ENCODE data around the gene IGF2R. TPM values are rescaled to one million over a fixed set of nuclear protein-coding genes. Genes with fewer than 3 reads are reported as not detected.

The IGF2R gene
- total and polyA plus RNA-seq, 7 donors = 40.1 to 167 (median 113) TPM

DNA sequence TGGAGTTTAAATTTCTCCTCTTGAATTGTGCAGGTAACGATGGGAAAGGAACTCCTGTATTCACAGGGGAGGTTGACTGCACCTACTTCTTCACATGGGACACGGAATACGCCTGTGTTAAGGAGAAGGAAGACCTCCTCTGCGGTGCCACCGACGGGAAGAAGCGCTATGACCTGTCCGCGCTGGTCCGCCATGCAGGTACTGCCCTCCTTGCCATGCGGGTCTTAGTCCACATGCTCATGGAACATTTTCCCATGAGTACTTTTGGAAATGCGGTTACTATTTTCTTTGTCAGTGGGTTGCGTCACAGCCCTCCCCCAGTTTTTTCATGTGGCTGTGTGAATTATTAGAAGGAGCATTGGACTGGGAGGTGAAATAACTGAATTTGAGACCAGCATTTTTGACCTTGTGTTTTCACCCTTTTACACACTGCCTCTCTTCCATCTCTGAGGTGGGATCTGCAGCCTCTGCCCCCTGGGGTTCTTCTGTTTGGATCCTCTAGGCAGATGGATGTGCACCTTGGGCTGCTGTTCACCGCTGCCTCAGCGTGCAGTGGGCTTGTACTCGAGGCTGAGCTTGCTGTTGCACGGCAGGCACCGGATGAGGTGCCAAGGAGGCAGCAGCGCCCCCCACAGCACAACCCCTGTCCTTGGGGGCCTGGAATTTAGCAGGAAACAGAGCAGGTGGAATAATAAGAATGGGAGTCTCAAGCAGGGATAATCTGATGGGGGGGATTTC is 71.8 kb downstream of the IGF2R start:
- peaks cover 30% of the 10 kb centered on the region for H3K4me1 ChIP-seq

GRCh38 chr6:160041608-160042007 is 72.7 kb downstream of the IGF2R start:
- ATAC-seq (peak; percentile 82 to 91 (median 88)), DNase-seq (peak; percentile 63 to 80)
- TF ChIP-seq CTCF (IDR thresholded peaks at IDR 0.05) = peak; percentile 49
- H3K4me1 ChIP-seq = peaks cover 25% of the 10 kb centered on the region
- no peaks in the 10 kb centered on the region for H3K27me3 ChIP-seq (ENCODE audit: insufficient read depth in 3 of 3, low read length in 2 of 3)
- intact Hi-C loops (cut with DNase I) = loop anchor here in 1 of 2 donors (5.0 to 10.0 kb wide), 2 partner anchors 69 to 177 kb away; no protein-coding TSS in a partner anchor
- H3K9me3 ChIP-seq = no peaks in the 10 kb centered on the region
- 26 to 42% (median 29%) methylated on average over 6 of the region's 6 CpGs for WGBS, 3 donors
- peaks cover 8 to 66% of the 10 kb centered on the region in 2 donors for H3K36me3 ChIP-seq (ENCODE audit: insufficient read depth in 1 of 2, low read depth in 1 of 2)
- no peak overlapping the region for H3K4me3 ChIP-seq
- peak overlapping the region; percentile 59 for H3K27ac ChIP-seq

More for the DNA sequence above, 71.8 kb downstream of the IGF2R start:
- H3K4me3 ChIP-seq = no peak overlapping the region
- WGBS, 3 donors = 87 to 94% (median 88%) methylated on average over 19 of the region's 19 CpGs
- H3K9me3 ChIP-seq = no peaks in the 10 kb centered on the region
- H3K27me3 ChIP-seq (ENCODE audit: insufficient read depth in 3 of 3, low read length in 2 of 3) = no peaks in the 10 kb centered on the region
- no peak for ATAC-seq
- no peak for TF ChIP-seq CTCF (IDR thresholded peaks at IDR 0.05)
- peak overlapping the region; percentile 59 for H3K27ac ChIP-seq
- intact Hi-C loops (cut with DNase I) = loop anchor here in 1 of 2 donors (5.0 to 10.0 kb wide), 2 partner anchors 68 to 176 kb away; no protein-coding TSS in a partner anchor
- peaks cover 8 to 64% of the 10 kb centered on the region in 2 donors for H3K36me3 ChIP-seq (ENCODE audit: insufficient read depth in 1 of 2, low read depth in 1 of 2)
- DNase-seq = no peak

DNA sequence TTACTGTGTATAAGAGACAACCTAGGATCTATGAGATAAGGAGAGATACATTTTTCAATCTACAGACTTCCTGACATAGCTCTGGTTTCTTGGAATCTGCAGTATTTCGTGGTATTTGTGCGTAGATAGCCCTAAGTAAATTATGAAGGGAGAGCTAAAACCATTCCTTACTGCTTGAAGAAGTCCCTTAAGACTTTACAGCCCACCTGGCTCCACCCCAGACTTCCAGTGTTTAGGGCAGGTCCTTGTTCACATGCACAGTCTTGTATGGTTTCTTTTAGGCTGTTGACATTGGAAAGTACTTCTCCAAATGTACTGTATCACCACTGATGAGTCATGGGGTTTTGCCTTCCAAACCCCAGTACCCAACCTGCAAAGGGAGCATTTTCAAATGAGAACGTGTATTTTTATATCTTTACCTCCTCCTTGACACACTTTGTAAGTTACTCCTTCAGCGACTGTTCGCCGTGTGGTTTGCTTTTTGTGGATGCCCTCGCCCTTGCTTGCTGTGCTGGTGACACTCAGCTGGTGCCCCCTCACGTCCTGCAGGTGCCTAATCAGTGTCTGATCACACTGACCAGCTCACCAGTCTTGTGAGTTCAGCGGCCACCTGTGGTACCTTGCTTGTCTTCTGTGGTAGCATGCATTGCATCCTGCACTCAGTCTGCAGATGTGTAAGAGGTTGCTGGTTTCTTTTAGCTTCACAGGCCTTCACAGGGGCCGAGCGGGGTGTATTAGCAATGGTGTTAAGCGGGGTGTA is 73.3 kb downstream of the IGF2R start:
- H3K4me1 ChIP-seq = peaks cover 19% of the 10 kb centered on the region
- H3K36me3 ChIP-seq (ENCODE audit: insufficient read depth in 1 of 2, low read depth in 1 of 2) = peaks cover 8 to 72% of the 10 kb centered on the region in 2 donors
- WGBS, 3 donors = 83 to 89% (median 86%) methylated on average over 12 of the region's 12 CpGs
- ATAC-seq (peak in 3 of 4 donors; percentile 52 to 71 (median 53)), DNase-seq (no peak)
- peak overlapping the region; percentile 59 for H3K27ac ChIP-seq
- no peaks in the 10 kb centered on the region for H3K27me3 ChIP-seq (ENCODE audit: insufficient read depth in 3 of 3, low read length in 2 of 3)
- intact Hi-C loops (cut with DNase I) = loop anchor here in 1 of 2 donors (5.0 to 10.0 kb wide), 2 partner anchors 70 to 177 kb away; no protein-coding TSS in a partner anchor
- H3K9me3 ChIP-seq = no peaks in the 10 kb centered on the region
- H3K4me3 ChIP-seq = no peak overlapping the region
- no peak for TF ChIP-seq CTCF (IDR thresholded peaks at IDR 0.05)

DNA sequence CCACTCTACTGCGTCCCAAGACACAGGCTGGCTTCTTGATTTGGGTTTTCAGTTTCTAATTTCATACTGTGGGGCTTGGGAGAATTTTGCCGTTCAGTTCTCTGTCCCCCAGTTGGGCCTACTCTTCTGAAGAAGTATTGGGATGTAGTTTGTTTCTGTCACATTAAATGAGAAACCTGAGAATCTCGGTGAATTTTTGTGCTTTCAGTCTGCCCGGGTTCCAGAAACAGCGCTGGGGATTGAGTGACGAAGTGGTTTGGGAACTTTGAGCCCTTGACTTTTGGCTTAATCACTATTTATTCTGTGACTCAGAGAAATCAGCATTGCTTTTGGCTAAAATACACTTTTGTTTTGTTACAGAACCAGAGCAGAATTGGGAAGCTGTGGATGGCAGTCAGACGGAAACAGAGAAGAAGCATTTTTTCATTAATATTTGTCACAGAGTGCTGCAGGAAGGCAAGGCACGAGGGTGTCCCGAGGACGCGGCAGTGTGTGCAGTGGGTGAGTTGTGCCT is 74.0 kb downstream of the IGF2R start:
- Histone ChIP-seq H3K9me3 (no peaks in the 10 kb centered on the region), H3K36me3 (ENCODE audit: insufficient read depth in 1 of 2, low read depth in 1 of 2) (peaks cover 8 to 79% of the 10 kb centered on the region in 2 donors), H3K27ac (peak overlapping the region; percentile 59), H3K4me3 (no peak overlapping the region), H3K27me3 (ENCODE audit: insufficient read depth in 3 of 3, low read length in 2 of 3) (no peaks in the 10 kb centered on the region), H3K4me1 (peaks cover 15% of the 10 kb centered on the region)
- TF ChIP-seq CTCF (IDR thresholded peaks at IDR 0.05) = no peak
- DNase-seq (no peak), ATAC-seq (no peak)
- 55 to 77% (median 59%) methylated on average over 11 of the region's 11 CpGs for WGBS, 3 donors
- intact Hi-C loops (cut with DNase I) = loop anchor here in 1 of 2 donors (5.0 to 10.0 kb wide), 2 partner anchors 71 to 178 kb away; no protein-coding TSS in a partner anchor
